GM19351 (cell line): ENCODE data around the gene TMPRSS2.

ENCODE experiments used
- ATAC-seq: cut with Tn5 transposase; IDR thresholded peaks from one replicate; pipeline ENCODE4 v1.9.1; 2021; ENCODE audit warnings: mild to moderate bottlenecking, moderate library complexity; ENCODE audit not compliant: unreplicated experiment

The TMPRSS2 gene

DNA sequence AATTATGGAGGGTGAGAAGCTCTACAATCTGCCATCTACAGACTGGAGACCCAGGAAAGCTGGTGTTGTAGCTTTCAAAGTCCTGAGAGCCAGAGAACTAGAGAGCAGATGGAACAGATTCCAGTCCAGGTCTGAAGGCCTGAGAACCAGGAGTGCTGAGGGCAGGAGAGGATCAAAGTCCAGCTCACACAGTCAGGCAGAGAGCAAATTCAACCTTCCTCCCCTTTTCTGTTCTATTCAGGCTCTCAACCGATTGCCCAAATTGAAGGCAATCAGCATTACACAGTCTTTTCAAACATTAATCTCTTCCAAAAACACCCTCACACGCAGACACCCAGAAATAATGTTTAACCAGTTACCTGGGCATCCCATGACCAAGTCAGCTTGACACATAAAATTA, 2.5 kb upstream of the TMPRSS2 start:
- no peak for ATAC-seq

- ATAC-seq = no peak
These were observed 1.8 kb upstream of the TMPRSS2 start for GRCh38 chr21:41509733-41510132.

- no peak for ATAC-seq
These were observed 1.2 kb upstream of the TMPRSS2 start for GRCh38 chr21:41509145-41509496.

DNA sequence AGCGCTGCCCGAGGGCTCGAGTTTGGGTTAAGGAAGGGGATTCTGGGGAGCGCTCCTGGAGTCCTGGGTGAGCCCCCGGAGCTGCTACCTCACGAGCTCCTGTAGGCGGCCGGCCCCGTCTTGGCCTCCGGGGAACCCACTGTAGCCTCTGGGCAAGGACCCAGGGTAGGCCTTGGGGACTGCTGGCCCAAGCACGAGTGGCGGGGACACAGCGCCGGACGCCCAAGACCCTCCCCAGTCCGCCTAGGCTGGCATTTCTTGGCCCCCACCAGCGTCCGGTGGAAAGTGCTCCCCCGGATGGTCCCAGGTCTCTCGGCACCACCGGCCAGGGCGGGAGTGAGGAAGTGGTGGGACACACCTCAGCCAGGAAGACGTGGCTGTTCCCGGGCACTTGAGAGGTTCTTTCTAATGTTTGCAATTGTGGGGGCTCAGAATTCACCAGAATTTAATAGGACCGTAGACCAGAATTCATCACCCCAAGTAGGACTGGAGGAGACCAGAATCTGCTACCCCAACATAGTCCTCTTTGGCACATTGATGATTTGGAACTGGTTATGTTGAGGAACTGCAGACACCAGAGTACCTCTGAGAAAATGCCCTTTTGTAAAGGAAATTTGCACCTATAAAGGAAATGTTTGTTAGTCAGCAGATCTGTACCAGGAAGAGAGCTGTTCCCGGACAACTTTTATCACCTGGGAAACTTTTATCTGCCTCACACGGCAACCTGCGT, 622 bp upstream of the TMPRSS2 start:
- no peak for ATAC-seq

- no peak for ATAC-seq
These were observed 1.1 kb downstream of the TMPRSS2 start for GRCh38 chr21:41506611-41507520.

- no peak for ATAC-seq
These were observed 1.9 kb downstream of the TMPRSS2 start for GRCh38 chr21:41506005-41506594.

- no peak for ATAC-seq
These were observed 3.9 kb downstream of the TMPRSS2 start for GRCh38 chr21:41504030-41504429.

GRCh38 chr21:41503331-41503730, 4.6 kb downstream of the TMPRSS2 start:
- ATAC-seq = no peak

- no peak for ATAC-seq
These were observed 6.0 kb downstream of the TMPRSS2 start for GRCh38 chr21:41501919-41502318.

DNA sequence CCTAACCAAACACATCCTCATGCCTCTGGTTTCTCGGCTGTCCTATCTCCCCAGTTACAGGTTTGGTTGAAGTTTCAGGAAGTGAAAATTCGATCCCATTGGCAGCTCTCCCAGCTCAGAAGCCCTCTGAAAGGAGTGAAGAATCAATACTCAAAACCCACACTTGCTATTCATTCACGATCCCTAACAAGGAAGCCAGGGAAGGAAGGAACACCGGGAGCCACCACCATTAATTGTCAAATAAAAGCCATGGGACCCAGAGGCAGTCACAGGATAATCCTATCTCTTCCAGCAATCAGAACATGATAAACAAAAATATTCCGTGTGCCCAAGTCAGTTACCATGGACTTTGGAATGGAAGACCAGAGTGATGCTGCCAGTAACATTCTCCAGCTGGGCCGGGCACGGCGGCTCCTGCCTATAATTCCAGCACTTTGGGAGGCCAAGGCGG, 7.0 kb downstream of the TMPRSS2 start:
- ATAC-seq = no peak

GRCh38 chr21:41500363-41500762, 7.6 kb downstream of the TMPRSS2 start:
- no peak for ATAC-seq

GRCh38 chr21:41499920-41500319, 8.0 kb downstream of the TMPRSS2 start:
- no peak for ATAC-seq

DNA sequence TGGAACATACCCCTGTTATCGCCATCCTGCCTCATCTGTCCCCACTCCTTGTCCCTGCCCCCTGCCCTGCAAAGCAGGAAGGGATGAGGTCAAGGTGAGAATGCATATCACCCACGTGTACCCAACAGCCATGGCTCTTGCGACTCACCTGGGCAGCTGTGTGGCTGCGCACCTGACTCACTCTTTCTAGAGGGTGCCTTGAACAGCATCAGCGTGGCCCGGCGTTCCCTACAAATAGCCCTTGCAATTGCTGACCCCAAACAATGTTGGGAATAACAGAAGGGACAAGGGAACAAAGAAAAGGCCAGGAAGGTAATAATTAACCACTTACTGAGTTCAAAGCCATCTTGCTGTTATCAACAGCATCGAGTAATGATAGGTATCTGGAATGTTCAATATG, 10.2 kb downstream of the TMPRSS2 start:
- no peak for ATAC-seq

GRCh38 chr21:41497008-41497407, 10.9 kb downstream of the TMPRSS2 start:
- ATAC-seq = no peak

- ATAC-seq = no peak
These were observed 13.7 kb downstream of the TMPRSS2 start for GRCh38 chr21:41494242-41494641.

DNA sequence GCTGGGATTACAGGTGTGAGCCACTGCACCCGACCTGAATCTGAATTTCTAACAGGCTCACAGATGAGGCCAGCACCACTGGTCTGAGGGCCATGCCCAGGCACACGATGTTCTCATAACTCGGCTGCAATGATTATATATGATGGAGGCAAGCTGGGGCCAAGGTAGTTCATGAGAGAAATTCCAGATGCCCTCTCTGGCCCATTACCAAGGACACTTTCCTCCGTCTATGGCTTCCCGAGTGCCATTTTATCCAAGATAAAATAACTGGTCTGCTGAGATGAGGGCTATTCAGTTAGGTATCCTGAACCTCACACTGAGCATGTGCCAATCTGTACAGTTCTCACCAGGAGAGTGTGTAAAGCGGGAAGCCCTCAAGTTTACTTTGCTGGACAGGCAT, 16.5 kb downstream of the TMPRSS2 start:
- ATAC-seq = no peak

- ATAC-seq = no peak
These were observed 17.6 kb downstream of the TMPRSS2 start for GRCh38 chr21:41490330-41490729.

DNA sequence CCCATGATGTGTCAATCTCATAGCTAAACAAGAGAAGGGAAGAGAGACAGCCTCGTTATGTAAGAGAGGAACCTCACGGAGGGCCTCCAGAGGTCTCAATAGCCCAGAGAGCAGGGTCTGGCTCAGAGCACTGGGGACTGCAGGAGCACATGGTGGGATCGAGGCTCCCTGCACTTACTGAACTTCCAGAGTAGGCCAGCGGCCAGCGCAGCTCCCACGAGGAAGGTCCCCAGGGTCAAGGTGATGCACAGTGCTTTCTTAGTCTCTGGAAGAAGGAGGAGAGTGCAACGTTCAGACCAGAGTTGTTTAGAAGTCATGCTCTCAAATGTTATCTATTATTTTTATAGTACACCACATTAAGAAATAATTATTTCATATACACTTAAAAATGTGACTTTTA, 18.6 kb downstream of the TMPRSS2 start:
- no peak for ATAC-seq

- no peak for ATAC-seq
These were observed 19.9 kb downstream of the TMPRSS2 start for GRCh38 chr21:41488080-41488479.

DNA sequence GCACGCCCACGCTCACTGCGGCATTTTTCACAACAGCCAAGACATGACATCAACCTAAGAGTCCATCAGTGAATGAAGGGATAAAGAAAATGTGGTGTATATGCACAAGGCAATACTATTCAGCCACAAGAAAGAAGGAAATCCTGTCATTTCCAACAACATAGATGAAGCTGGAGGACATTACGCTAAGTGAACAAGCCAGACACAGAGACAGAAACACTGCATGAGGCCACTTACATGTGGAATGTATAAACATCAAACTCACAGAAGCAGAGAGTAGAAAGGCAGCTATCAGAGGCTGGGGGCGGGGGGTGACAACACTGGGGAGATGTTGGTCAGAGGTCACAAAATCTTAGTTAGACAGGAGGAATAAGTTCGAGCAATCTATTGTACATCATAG, 20.9 kb downstream of the TMPRSS2 start:
- no peak for ATAC-seq

GRCh38 chr21:41483973-41484372, 24.0 kb downstream of the TMPRSS2 start:
- no peak for ATAC-seq

GRCh38 chr21:41483415-41483814, 24.5 kb downstream of the TMPRSS2 start:
- ATAC-seq = no peak
